Fibroblast of mammary gland (primary cell): ENCODE results near the gene CDCA4.

Experiments used
- DNase-seq: peaks from one replicate; pipeline ENCODE4 v3.0.0-alpha.2; 2010; ENCODE audit warnings: low read depth
- H3K4me3 ChIP-seq: 2 replicates; pipeline ENCODE4 v1.5.1; 2011; ENCODE audit warnings: low read depth, mild to moderate bottlenecking, low read length, moderate library complexity; ENCODE audit not compliant: control insufficient read depth
- CTCF ChIP-seq: conservative IDR thresholded peaks from 2 replicates; pipeline ENCODE4 v1.5.1; 2011; ENCODE audit warnings: low read depth, low read length, inconsistent platforms; ENCODE audit not compliant: control insufficient read depth, insufficient read depth

Gene CDCA4

GRCh38 chr14:104989236-104989950 is 31.5 kb downstream of the CDCA4 start:
- H3K4me3 ChIP-seq = no peak overlapping the region
- no peak for DNase-seq

GRCh38 chr14:104986487-104987164 is 34.3 kb downstream of the CDCA4 start:
- no peak for DNase-seq
- H3K4me3 ChIP-seq = peak overlapping the region; percentile 67
- no peak for TF ChIP-seq CTCF

More at GRCh38 chr14:104989236-104989950, 31.5 kb downstream of the CDCA4 start:
- no peak for TF ChIP-seq CTCF

DNA sequence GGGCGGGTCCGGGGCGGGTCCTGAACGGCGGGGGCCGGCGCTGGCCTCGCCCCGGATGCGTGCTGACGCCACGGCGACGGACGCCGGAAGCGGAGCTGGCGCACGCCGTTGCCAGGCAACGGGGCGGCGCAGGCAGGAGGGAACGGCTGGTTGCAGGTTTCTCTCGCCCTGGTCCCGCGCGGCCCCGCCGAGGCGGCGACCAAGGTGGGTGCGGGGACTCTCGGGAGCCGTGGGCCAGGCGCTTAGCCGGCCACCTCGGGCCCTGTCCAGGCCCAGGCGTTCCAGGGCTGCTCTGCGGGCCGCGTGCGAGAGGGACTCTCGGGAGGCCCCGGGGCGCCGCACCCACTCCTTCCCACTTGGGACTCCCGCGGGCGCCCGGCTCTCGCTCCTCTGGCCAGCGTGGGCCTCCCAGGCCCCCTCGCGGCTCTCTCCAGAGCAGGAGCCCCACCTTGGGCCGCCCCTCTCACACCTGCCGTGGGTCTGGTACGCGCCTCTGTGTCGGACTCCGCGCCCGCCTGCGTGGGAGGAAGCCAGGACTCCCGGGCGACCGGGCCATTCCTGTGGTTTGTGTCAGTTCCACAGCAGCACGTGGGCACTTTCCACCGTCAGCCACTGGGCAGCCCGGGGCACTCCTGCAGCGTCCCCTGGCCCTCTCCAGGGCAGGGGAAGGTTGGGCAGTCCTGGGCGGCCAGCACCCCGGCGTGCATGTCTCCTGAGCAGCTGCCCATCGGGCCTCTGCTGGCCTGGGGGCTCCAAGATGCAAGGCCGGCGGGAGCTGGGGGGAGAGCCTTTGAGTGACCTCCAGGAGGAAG is 35.0 kb downstream of the CDCA4 start, which contains the start of gene CLBA1:
Gene CLBA1, plus strand, starts transcription at position 114 of the 812 bp plus-strand sequence. Its CDS starts 644 bp downstream, at position 758.
- TF ChIP-seq CTCF = no peak
- DNase-seq = peak; percentile 81
- peak within 1 kb of the TSS; percentile 67 for H3K4me3 ChIP-seq

DNA sequence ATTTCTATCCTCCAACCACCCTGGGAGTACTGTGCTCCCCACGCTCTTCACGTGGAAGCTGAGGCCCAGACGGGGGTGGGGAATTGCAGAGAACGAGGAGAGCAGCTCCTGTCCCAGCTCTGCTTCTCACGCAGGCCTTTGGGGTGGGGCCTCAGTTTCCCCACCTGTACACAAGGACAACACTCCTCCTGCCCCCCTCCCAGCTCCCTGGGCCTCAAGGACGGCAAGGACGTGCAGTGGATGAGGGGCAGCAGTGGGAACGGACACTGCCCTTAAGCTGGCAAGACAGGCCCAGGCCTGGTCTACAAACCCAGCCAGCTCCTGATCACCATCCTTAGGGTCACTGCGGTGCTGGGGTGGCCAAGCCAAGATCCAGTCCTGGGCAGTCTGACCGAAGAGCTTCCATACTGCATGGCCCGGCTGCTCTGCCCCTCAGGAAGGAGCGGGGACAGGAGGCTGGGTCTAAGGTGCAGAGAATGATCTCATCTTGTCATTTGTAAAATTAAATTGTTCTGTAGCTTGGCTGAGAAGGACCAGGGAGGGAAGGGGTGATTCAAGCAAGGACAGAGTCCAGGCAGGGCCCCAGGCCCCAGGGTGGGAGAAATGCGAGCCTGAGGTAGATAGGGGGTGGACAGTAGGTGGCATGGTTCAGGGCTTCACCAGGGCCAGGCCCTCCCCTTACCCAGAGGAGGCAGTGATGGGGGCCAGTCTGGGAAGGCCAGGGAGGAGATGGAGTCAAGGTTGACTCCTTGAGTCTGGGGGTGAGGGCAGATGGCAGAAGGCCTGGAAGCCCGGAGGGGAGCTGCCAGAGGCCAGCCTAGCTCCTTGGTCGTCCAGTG is 36.6 kb downstream of the CDCA4 start:
- TF ChIP-seq CTCF = no peak
- DNase-seq = no peak
- H3K4me3 ChIP-seq = no peak overlapping the region

GRCh38 chr14:104983231-104983721 is 37.6 kb downstream of the CDCA4 start:
- no peak overlapping the region for H3K4me3 ChIP-seq
- no peak for TF ChIP-seq CTCF
- DNase-seq = no peak
